AG04450 (cell line): ENCODE data around the gene GSG1L. TPM values are rescaled to one million over a fixed set of nuclear protein-coding genes. Genes with fewer than 3 reads are reported as not detected.

Source experiments
- CTCF ChIA-PET: fragments of 300-600, 350-600 bp; formaldehyde crosslinking; extraction: SDS; loops from one replicate; lab custom pipeline; 2022; ENCODE audit warnings: antibody characterized with exemption, inconsistent platforms; lab: Charles Lee
- POLR2A ChIA-PET: fragments of 350-600 bp; formaldehyde crosslinking; extraction: SDS; loops from one replicate; lab custom pipeline; 2021; ENCODE audit warnings: antibody characterized with exemption, inconsistent platforms; lab: Yijun Ruan, JAX
- DNase-seq: peaks from one replicate; pipeline ENCODE4 v3.0.0-alpha.2; 2011; ENCODE audit warnings: low read depth, low spot score
- H3K27ac ChIP-seq: one replicate; pipeline ENCODE4 v1.5.1; 2012; ENCODE audit warnings: low read depth, low read length, control low read depth
- H3K27me3 ChIP-seq: one replicate; pipeline ENCODE4 v1.6.0; 2012; ENCODE audit warnings: low read length; ENCODE audit not compliant: control insufficient read depth, insufficient read depth
- H3K4me3 ChIP-seq: 2 replicates; pipeline ENCODE4 v1.5.1; 2011; ENCODE audit warnings: mild to moderate bottlenecking, low read depth, low read length, control low read depth
- H3K9me3 ChIP-seq: 2 replicates; pipeline ENCODE4 v1.5.1; 2012; ENCODE audit warnings: low read length; ENCODE audit not compliant: control insufficient read depth, insufficient read depth
- polyA plus RNA-seq: library from polyadenylated mRNA; depleted of rRNA; stranded (reverse); fragments of >200 nt; gene quantifications from 2 replicates; pipeline ENCODE4 v1.2.3, GENCODE V29; 2011
- TF ChIP-seq, protein P1 (sequence below): IDR thresholded peaks from 2 replicates; pipeline ENCODE4 v1.5.1; 2011; ENCODE audit warnings: low read depth, low read length, control low read depth, inconsistent platforms

Gene GSG1L
- polyA plus RNA-seq, 1 experiment: not detected

DNA sequence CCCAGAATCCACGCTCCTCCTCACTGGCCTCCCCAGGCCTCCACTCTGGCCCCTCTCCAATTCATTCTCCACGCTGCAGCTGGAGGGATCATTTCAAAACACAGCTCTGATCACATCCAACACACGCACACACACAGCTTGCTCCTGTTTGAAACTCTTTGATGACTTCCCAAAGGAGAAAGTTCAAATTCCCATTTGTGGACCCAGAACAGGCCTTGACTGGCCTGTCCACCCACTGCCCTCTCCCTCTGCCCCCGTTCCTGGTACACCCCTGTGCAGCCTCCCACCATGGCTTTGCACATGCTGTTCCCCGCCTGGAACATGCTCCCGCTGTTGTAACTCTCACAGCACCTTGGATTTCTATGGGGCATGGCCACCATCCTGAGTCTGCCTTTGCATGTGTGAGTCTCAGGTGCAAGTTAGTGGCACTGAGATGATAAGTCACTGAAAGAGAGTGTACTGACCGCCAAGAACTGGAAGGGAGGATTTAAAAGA is 100.0 kb downstream of the GSG1L start:
- H3K27me3 ChIP-seq: no peaks in the 10 kb centered on the region
- POLR2A ChIA-PET: no interaction called here
- no peak overlapping the region for H3K4me3 ChIP-seq
- no peaks in the 10 kb centered on the region; the same call in 1 of the 2 replicates for H3K9me3 ChIP-seq
- CTCF ChIA-PET: no interaction called here
- no peak for DNase-seq
- TF ChIP-seq, protein P1, sequence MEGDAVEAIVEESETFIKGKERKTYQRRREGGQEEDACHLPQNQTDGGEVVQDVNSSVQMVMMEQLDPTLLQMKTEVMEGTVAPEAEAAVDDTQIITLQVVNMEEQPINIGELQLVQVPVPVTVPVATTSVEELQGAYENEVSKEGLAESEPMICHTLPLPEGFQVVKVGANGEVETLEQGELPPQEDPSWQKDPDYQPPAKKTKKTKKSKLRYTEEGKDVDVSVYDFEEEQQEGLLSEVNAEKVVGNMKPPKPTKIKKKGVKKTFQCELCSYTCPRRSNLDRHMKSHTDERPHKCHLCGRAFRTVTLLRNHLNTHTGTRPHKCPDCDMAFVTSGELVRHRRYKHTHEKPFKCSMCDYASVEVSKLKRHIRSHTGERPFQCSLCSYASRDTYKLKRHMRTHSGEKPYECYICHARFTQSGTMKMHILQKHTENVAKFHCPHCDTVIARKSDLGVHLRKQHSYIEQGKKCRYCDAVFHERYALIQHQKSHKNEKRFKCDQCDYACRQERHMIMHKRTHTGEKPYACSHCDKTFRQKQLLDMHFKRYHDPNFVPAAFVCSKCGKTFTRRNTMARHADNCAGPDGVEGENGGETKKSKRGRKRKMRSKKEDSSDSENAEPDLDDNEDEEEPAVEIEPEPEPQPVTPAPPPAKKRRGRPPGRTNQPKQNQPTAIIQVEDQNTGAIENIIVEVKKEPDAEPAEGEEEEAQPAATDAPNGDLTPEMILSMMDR: no peak
- H3K27ac ChIP-seq: no peak overlapping the region

- Histone ChIP-seq H3K9me3 (no peaks in the 10 kb centered on the region; the same call in 1 of the 2 replicates), H3K4me3 (no peak overlapping the region), H3K27ac (no peak overlapping the region), H3K27me3 (no peaks in the 10 kb centered on the region)
- CTCF ChIA-PET: no interaction called here
- POLR2A ChIA-PET: no interaction called here
- TF ChIP-seq, protein P1: no peak
- DNase-seq: no peak
Measured at GRCh38 chr16:27962197-27962596, 101.3 kb downstream of the GSG1L start.

DNA sequence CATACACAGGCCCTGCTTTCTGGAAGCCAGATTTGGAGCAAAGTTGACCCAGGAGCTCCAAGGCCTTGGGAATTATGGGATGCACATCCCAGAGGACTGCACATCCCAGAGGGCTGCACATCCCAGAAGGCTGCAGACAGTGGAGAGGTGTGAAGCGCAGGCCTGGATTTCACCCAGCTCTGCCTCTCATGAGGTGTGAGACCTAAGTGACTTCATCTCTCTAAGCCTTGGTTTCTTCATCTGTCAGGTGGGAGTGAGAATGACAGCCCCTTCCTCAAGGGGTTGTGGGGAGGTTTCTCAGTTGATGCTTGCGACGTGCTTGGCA is 102.3 kb downstream of the GSG1L start:
- DNase-seq: no peak
- H3K4me3 ChIP-seq: no peak overlapping the region
- no peaks in the 10 kb centered on the region; the same call in 1 of the 2 replicates for H3K9me3 ChIP-seq
- H3K27ac ChIP-seq: no peak overlapping the region
- POLR2A ChIA-PET: no interaction called here
- H3K27me3 ChIP-seq: no peaks in the 10 kb centered on the region
- TF ChIP-seq, protein P1: no peak
- CTCF ChIA-PET: no interaction called here

GRCh38 chr16:27960619-27961295 is 102.8 kb downstream of the GSG1L start:
- no peak for DNase-seq
- TF ChIP-seq, protein P1: no peak
- H3K4me3 ChIP-seq: no peak overlapping the region
- no peak overlapping the region for H3K27ac ChIP-seq
- H3K27me3 ChIP-seq: no peaks in the 10 kb centered on the region
- POLR2A ChIA-PET: no interaction called here
- H3K9me3 ChIP-seq: no peaks in the 10 kb centered on the region; the same call in 1 of the 2 replicates
- CTCF ChIA-PET: no interaction called here

DNA sequence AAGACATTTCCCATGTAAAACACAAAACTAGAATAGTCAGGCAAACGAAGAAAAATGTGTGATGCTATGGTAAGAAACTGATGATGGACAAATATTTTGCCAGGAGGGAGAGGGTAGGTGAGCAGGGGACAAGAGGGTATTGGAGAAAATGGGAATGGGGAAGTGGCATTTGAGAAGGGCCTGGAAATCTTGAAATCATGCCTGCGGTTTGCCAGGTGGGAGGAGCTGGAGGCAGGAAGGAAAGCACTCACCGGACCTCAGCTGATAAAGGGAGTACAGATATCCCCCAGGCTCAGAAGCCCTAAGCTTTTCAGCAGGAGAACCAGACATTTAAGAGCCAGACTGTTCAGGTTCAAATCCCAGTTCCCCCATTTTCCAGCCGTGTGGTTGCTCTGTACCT is 103.6 kb downstream of the GSG1L start:
- CTCF ChIA-PET: no interaction called here
- Histone ChIP-seq H3K4me3 (no peak overlapping the region), H3K27ac (no peak overlapping the region), H3K27me3 (no peaks in the 10 kb centered on the region), H3K9me3 (no peaks in the 10 kb centered on the region; the same call in 1 of the 2 replicates)
- TF ChIP-seq, protein P1: no peak
- POLR2A ChIA-PET: no interaction called here
- no peak for DNase-seq
